Stimulated activated CD4-positive, alpha-beta T cell treated with anti-CD3 and anti-CD28 coated beads, Interleukin-1b, Interleukin-23, amount 100 ng/mL, for 4 hours (primary cell): ENCODE results near the gene NOC3L.
"Not testable (repeated sequence)": the region's sequence is repeated elsewhere in the genome, so short reads cannot be mapped to it uniquely, and the experiment has no call there.

Experiments
- DNase-seq, 2 donors: peaks; one replicate each; pipeline ENCODE4 v3.0.0-alpha.2; 2020; ENCODE audit warnings: low read depth in 2 of 2

Gene NOC3L

DNA sequence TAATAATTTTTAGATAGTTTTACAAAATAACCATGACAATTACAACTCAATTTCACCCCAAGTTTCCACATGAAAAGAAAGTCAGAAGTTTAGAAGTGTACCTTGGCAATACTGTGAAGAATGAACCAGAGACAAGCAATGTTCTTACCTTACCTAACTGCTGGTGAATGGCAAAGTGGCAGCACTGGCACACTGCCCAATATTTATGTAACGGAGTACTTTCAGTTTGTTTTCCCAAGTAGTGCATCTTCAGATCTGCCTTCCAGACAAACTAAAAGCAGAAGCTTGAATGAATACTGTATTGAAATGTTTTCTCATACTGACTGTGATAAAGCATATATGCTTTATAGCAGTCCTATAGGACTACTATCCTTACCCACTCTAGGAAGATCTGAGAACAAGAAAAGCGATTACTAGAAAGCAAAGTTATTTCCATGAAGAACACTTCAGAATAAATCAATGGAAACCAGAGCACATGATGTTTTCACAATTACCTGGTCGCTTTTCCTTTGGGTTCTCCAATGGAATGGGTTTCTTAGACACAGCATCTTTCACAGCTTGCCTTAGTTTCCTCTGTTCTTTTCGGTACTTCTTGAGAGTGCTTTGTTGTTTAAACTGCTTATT lies 1.5 kb downstream of the NOC3L start:
- no peak for DNase-seq

- no peak for DNase-seq
Measured at GRCh38 chr10:94358480-94358879, 4.3 kb downstream of the NOC3L start.

DNA sequence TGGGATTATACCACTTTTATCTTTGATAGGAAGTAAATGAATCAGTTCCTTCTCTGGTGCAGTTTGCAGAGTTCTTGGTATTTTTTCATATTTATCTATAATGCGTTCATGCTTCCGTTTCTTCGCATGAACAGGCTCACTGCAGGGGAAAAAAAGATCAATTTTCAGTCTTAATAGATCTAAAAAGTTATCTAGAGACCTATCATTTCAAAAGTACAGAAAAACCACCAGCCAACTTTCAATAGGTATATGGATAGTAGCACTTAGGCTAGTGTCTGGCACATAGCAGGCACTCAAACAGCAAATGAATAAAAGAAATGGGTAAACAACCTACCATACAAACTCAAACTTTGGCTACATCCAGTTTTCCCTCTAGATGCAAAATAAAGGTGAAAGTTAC lies 5.5 kb downstream of the NOC3L start:
- DNase-seq, result no peak

GRCh38 chr10:94355841-94356240 lies 6.9 kb downstream of the NOC3L start:
- DNase-seq, result no peak

- DNase-seq, result no peak
Measured at GRCh38 chr10:94353336-94353735, 9.4 kb downstream of the NOC3L start.

GRCh38 chr10:94351089-94351488 lies 11.7 kb downstream of the NOC3L start:
- no peak for DNase-seq

DNA sequence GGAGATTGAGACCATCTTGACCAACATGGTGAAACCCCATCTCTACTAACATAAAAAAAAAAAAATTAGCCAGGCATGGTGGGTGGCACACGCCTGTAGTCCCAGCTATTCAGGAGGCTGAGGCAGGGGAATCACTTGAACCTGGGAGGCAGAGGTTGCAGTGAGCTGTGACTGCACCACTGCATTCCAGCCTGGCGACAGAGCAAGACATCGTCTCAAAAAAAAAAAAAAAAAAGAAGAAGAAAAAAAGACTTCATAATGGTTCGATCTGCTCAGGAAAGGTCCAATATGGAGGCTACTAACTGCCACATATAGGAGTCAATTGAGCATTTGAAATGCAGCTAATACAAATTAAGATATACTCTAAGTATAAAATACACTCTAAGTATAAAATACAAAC lies 12.2 kb downstream of the NOC3L start:
- DNase-seq, result not testable (repeated sequence)

- no peak for DNase-seq
Measured at GRCh38 chr10:94349327-94349726, 13.4 kb downstream of the NOC3L start.

GRCh38 chr10:94344522-94345122 lies 18.1 kb downstream of the NOC3L start:
- no peak for DNase-seq

GRCh38 chr10:94343151-94343550 lies 19.6 kb downstream of the NOC3L start:
- no peak for DNase-seq

DNA sequence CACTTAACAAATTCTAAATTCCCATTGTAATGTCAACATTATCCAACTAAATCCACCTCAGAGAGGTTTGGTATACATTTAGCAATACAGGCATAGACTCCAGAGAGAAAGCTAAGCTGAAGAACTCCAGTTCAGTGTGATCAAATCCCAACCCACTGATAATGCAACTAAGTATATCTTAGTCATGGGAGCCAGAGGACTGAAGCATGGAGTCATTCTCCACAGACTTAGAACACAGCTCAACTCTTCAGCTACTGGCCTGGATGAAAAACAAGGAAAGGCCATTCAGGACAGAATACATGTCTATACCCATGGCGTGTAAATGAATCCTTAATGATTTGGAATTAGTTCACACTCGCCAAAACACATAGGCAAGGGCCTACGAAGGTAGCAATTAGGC lies 27.9 kb downstream of the NOC3L start:
- no peak for DNase-seq

DNA sequence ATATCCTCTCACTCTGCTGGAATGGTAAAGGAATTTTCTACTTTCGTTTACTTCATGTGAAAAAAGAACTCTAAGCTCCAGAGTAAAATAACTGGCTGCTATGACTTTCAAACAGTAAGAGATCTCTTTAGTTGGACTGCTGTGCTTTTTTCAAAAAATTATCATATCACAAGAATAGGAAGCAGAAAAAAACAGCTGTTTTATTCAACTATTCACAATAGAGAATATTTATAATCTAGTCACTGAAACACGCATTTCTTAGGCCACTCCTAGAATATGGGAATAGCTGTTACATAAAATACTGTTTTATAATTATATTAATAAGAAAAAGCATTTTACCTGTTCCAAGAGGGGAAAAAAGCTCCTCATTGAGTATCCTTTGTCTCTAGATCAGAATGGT lies 29.7 kb downstream of the NOC3L start:
- no peak for DNase-seq

DNA sequence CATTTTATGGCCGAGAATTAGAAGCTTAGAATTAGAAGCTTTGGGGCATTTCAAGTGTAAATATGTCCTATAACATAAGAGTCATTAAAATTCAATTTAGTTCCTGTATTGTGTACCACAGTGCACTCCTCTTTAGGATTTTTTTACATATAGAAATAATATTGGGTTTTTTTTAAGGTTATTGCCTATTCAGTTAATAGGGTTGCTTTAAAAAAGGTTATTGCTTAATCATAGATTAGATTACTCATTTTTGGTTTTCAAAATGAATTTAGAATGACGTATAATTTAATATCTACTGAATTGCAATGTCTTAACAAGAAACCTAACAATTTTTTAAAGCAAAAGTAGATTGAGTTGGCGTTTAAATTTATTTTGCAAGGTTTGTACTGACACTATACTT lies 34.1 kb downstream of the NOC3L start:
- no peak for DNase-seq

- DNase-seq, result no peak
Measured at GRCh38 chr10:94327649-94328048, 35.1 kb downstream of the NOC3L start.

DNA sequence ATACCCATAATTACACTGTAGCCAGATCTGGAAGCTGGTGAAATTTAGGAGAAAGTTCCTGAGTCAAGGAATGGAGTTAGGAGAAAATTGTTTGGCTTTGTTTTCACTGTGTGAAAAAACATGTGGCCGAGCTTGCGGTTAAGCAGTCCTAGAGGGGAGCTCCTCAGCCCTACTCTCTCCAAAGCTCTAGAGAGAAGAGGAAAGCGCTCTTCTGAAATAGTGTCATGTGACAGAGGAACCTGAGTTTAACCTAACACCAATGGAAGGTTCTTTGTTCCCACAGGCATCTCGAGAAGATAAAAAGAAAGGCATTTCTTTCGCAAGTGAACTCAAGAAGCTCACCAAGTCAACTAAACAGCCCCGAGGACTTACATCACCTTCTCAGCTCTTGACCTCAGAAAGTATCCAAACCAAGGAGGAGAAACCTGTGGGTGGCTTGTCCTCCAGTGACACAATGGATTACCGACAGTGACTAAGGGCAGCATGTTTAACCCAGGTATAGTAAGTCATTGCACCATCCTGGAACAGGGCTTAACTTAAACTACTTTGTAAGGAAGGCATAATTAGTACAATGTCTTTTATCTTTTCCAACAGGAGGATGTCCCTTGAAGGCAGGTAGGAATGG lies 38.0 kb downstream of the NOC3L start:
- no peak for DNase-seq

GRCh38 chr10:94320285-94320914 lies 42.3 kb downstream of the NOC3L start:
- peak; percentile 51 to 56 for DNase-seq

DNA sequence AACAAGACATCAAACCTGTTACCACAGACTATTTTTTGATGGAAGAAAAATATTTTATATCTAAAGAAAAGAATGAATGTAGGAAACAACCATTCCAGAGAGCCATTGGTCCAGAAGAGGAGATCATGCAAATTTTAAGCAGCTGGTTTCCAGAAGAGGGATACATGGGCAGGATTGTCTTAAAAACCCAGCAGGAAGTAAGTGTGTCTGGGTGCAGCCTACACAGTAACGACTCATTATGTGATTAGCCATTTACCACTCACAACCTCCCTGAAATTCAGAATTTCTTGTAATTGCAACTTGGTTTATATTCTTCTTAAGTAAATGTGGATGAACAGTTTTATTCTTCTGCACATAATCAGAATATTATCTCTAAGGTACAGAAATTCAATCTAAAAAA lies 46.2 kb downstream of the NOC3L start:
- DNase-seq, result no peak

DNA sequence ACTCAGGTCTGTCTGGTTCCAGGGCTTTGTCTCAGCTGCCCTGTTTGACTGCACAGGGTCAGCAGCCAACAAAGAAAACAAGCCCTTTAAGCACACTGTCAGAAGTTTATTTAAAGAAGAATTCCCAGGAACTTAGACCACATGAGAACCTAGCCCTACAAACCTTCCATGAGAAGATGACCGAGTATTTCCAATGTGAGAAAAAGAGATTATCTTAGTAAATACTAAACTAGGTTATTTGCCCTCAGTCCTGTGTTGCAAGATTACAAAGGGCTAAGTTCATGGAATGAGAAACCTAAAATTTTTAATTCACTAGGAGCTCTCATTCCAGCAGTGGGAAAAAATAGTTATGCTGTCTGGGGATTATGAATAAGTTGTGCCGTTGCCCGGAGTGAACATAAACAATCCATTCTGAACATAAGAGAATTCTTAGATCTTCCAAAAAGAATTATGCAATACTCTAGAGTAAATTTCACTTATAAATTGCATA lies 46.7 kb downstream of the NOC3L start:
- no peak for DNase-seq

- no peak for DNase-seq
Measured at GRCh38 chr10:94315024-94315451, 47.7 kb downstream of the NOC3L start.

DNA sequence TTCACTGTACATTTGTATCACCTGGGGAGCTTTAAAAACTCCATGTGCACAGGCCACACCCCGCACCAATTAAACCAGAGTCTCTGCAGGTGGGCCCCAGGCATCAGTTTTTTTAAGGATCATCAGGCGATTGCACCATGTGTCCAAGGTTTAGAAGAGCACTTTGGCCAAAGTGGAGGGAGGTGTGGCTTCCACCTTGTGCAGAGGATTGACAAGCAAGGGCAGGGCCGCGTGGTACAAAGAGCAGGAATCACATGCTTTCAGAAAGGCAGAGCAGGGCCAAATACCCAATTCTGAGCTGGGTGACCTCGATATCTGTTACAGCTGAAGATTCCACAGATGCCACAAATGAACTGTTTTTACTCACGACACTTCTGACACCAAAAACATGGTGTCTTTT lies 52.4 kb downstream of the NOC3L start:
- DNase-seq, result no peak

- DNase-seq, result no peak
Measured at GRCh38 chr10:94308866-94309265, 53.9 kb downstream of the NOC3L start.

- DNase-seq, result no peak
Measured at GRCh38 chr10:94307046-94307615, 55.6 kb downstream of the NOC3L start.
